ENCODE results near the gene USP22.

DNA sequence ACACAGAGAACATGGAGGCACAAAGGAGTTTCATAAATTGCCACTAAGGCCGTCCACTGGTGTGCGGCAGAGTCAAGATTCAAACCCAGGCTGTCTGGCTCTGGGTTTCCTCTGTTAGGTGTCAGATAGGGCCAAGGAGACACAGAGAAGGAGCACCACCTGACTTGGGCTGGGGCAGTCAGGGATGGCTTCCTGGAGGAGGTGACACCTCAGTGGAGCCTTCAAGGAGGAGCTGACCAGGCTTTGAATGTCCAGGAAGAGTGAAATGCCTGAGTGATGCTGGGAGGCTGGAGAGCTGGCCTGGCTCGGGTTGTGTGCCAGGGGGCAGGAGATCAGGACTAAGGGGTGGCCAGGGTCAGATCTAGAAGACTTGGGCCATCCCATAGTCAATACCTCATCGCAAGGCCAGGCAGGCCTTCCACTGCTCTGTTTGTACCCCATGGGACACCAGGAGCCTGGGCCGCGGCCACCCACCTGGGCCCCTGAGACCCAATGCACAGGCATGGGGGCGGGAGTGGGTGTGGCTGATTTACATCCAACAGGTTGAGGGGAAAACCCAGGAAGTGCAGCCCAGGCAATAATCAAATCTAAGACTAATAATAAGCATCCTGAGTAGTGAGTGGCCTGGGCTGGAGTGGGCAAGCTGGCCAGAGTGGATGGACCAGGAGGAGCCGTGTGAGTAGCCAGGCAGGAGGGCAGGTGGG, 73.7 kb downstream of the USP22 start:
- TF ChIP-seq, protein P1, sequence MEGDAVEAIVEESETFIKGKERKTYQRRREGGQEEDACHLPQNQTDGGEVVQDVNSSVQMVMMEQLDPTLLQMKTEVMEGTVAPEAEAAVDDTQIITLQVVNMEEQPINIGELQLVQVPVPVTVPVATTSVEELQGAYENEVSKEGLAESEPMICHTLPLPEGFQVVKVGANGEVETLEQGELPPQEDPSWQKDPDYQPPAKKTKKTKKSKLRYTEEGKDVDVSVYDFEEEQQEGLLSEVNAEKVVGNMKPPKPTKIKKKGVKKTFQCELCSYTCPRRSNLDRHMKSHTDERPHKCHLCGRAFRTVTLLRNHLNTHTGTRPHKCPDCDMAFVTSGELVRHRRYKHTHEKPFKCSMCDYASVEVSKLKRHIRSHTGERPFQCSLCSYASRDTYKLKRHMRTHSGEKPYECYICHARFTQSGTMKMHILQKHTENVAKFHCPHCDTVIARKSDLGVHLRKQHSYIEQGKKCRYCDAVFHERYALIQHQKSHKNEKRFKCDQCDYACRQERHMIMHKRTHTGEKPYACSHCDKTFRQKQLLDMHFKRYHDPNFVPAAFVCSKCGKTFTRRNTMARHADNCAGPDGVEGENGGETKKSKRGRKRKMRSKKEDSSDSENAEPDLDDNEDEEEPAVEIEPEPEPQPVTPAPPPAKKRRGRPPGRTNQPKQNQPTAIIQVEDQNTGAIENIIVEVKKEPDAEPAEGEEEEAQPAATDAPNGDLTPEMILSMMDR (IDR thresholded peaks at IDR 0.05) = no peak
- TF ChIP-seq, protein P2, sequence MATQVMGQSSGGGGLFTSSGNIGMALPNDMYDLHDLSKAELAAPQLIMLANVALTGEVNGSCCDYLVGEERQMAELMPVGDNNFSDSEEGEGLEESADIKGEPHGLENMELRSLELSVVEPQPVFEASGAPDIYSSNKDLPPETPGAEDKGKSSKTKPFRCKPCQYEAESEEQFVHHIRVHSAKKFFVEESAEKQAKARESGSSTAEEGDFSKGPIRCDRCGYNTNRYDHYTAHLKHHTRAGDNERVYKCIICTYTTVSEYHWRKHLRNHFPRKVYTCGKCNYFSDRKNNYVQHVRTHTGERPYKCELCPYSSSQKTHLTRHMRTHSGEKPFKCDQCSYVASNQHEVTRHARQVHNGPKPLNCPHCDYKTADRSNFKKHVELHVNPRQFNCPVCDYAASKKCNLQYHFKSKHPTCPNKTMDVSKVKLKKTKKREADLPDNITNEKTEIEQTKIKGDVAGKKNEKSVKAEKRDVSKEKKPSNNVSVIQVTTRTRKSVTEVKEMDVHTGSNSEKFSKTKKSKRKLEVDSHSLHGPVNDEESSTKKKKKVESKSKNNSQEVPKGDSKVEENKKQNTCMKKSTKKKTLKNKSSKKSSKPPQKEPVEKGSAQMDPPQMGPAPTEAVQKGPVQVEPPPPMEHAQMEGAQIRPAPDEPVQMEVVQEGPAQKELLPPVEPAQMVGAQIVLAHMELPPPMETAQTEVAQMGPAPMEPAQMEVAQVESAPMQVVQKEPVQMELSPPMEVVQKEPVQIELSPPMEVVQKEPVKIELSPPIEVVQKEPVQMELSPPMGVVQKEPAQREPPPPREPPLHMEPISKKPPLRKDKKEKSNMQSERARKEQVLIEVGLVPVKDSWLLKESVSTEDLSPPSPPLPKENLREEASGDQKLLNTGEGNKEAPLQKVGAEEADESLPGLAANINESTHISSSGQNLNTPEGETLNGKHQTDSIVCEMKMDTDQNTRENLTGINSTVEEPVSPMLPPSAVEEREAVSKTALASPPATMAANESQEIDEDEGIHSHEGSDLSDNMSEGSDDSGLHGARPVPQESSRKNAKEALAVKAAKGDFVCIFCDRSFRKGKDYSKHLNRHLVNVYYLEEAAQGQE (IDR thresholded peaks at IDR 0.05; ENCODE audit: insufficient read depth in 1 of 2, low read depth in 2 of 2, low read length in 1 of 2) = no peak
- TF ChIP-seq SIN3A (IDR thresholded peaks at IDR 0.05; ENCODE audit: borderline replicate concordance, insufficient read depth, low read depth, low read length) = no peak
- no peak for TF ChIP-seq POLR2AphosphoS5 (IDR thresholded peaks at IDR 0.05; ENCODE audit: low read depth, low read length)
